Keratinocyte (primary cell): Measurements from ENCODE around the gene BMP7. TPM values are rescaled to one million over a fixed set of nuclear protein-coding genes. Genes with fewer than 3 reads are reported as not detected.

Experiments
- DNase-seq: peaks from one replicate; pipeline ENCODE4 v3.0.0-alpha.2; 2011; ENCODE audit warnings: low read depth, missing footprints, low spot score
- FAIRE-seq: peaks from 2 replicates; lab custom pipeline; 2011; peaks lifted over from hg19 to GRCh38; lab: Jason Lieb, UNC
- H2AFZ ChIP-seq: 2 replicates; pipeline ENCODE4 v1.6.0; 2012; ENCODE audit warnings: low read length, control low read depth, inconsistent platforms; ENCODE audit not compliant: control insufficient read depth
- H3K27ac ChIP-seq: 2 replicates; pipeline ENCODE4 v1.5.1; 2011; ENCODE audit warnings: low read length; ENCODE audit not compliant: control insufficient read depth, insufficient read depth
- H3K27me3 ChIP-seq: 3 replicates; pipeline ENCODE4 v1.6.0; 2011; ENCODE audit warnings: low read length; ENCODE audit not compliant: control insufficient read depth, insufficient read depth; ENCODE audit errors: extremely low read depth
- H3K36me3 ChIP-seq, 2 experiments: 2 replicates in 1 of 2; 3 replicates in 1 of 2; pipeline ENCODE4 v1.5.1; 2011; ENCODE audit warnings: low read length in 2 of 2, mild to moderate bottlenecking in 1 of 2; ENCODE audit not compliant: control insufficient read depth in 2 of 2, insufficient read depth in 2 of 2; ENCODE audit errors: extremely low read depth in 1 of 2
- H3K4me1 ChIP-seq: 3 replicates; pipeline ENCODE4 v1.5.1; 2011; ENCODE audit warnings: low read length; ENCODE audit not compliant: control insufficient read depth, insufficient read depth; ENCODE audit errors: extremely low read depth
- H3K4me2 ChIP-seq: 3 replicates; pipeline ENCODE4 v1.6.0; 2011; ENCODE audit warnings: low read depth, low read length; ENCODE audit not compliant: control insufficient read depth, insufficient read depth; ENCODE audit errors: extremely low read depth
- H3K4me3 ChIP-seq, 3 experiments: fragments of 200-600 bp in 1 of 3; sonication (generic) in 1 of 3; 2 replicates in 2 of 3; 3 replicates in 1 of 3; pipeline ENCODE4 v1.5.1; 2011 to 2016; ENCODE audit warnings: low read length in 3 of 3, mild to moderate bottlenecking in 3 of 3, control low read depth in 2 of 3, inconsistent platforms in 1 of 3, low read depth in 1 of 3, mixed read lengths in 1 of 3, mixed run types in 1 of 3, moderate library complexity in 1 of 3; ENCODE audit not compliant: control insufficient read depth in 2 of 3, insufficient read depth in 2 of 3; ENCODE audit errors: extremely low read depth in 1 of 3
- H3K79me2 ChIP-seq: 2 replicates; pipeline ENCODE4 v1.6.0; 2012; ENCODE audit warnings: low read length; ENCODE audit not compliant: control insufficient read depth, insufficient read depth
- H3K9ac ChIP-seq: 3 replicates; pipeline ENCODE4 v1.6.0; 2011; ENCODE audit warnings: low read length; ENCODE audit not compliant: control insufficient read depth, insufficient read depth; ENCODE audit errors: extremely low read depth
- H3K9me1 ChIP-seq: 3 replicates; pipeline ENCODE4 v1.6.0; 2011; ENCODE audit warnings: low read length; ENCODE audit not compliant: control insufficient read depth, insufficient read depth; ENCODE audit errors: extremely low read depth
- H3K9me3 ChIP-seq: 2 replicates; pipeline ENCODE4 v1.5.1; 2012; ENCODE audit warnings: low read depth, low read length; ENCODE audit not compliant: control insufficient read depth
- H4K20me1 ChIP-seq: 3 replicates; pipeline ENCODE4 v1.6.0; 2011; ENCODE audit warnings: low read length; ENCODE audit not compliant: control insufficient read depth, insufficient read depth; ENCODE audit errors: extremely low read depth
- EZH2 ChIP-seq: IDR thresholded peaks from one replicate; pipeline ENCODE4 v1.6.1; 2012; ENCODE audit warnings: inconsistent platforms, mild to moderate bottlenecking, low read length, moderate library complexity
- dilution Hi-C: fragments of 300-500 bp; cut with MboI; formaldehyde crosslinking; loops from one replicate; pipeline ENCODE4 v1.7.0; 2020; ENCODE audit warnings: low sequenced_read_pairs; ENCODE audit not compliant: extremely low pct_ligation_motif_present
- polyA plus RNA-seq, 5 experiments: library from polyadenylated mRNA; depleted of rRNA in 3 of 5; stranded (reverse) in 3 of 5; stranded (forward) in 1 of 5; unstranded in 1 of 5; fragments of >200 nt; gene quantifications; 1 replicate in 1 of 5; 2 replicates in 3 of 5; 3 replicates in 1 of 5; pipeline versions ENCODE4 v1.2.1 to v1.2.3, GENCODE V29; 2011 to 2012; ENCODE audit warnings: missing spikeins in 2 of 5, low read depth in 1 of 5, low replicate concordance in 1 of 5
- TF ChIP-seq, protein P1 (sequence below), 3 experiments: IDR thresholded peaks in 1 of 3; conservative IDR thresholded peaks in 1 of 3; optimal IDR thresholded peaks in 1 of 3; 2 replicates in 2 of 3; 3 replicates in 1 of 3; pipeline versions ENCODE3 to v1.5.1; 2011; ENCODE audit warnings: low read length in 3 of 3, mild to moderate bottlenecking in 3 of 3, moderate library complexity in 2 of 3, control low read depth in 1 of 3, inconsistent platforms in 1 of 3; ENCODE audit not compliant: insufficient read depth in 2 of 3; ENCODE audit errors: extremely low read depth in 1 of 3

The BMP7 gene
- polyA plus RNA-seq, 1 donor (not counting 4 experiments of a cell fraction or from before 2014, with no cell fraction given) = 0.29 TPM

DNA sequence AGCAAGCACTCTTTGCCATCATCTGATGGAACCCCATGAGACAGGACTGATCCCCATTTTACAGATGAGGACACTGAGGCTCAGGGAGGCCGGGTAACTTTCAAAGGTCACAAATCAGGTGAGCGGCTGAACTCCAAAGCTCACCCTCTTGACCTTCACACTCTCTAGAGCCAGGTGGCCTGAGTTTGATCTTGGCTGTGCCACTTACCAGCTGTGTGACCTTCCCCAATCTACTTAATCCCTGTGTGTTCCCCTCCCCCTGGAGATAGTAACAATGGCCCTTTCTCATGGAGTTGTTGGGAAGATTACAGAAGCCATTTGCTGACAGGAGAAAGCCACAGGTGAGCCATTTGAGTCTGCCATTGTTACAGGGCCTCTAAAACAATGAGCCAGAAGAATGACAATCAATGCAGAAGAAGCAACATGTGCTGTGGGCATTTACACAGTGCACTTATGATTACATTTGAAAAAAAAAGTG, 34.5 kb downstream of the BMP7 start:
- no peak for DNase-seq
- dilution Hi-C loops = no loop called here
- no peak overlapping the region for H3K27ac ChIP-seq
- no peaks in the 10 kb centered on the region for H4K20me1 ChIP-seq
- H3K4me3 ChIP-seq = no peak overlapping the region
- no peaks in the 10 kb centered on the region for H3K79me2 ChIP-seq
- no peaks in the 10 kb centered on the region for H3K9me3 ChIP-seq
- FAIRE-seq = no peak
- H3K4me2 ChIP-seq = no peak overlapping the region
- no peak overlapping the region for H3K9ac ChIP-seq
- no peaks in the 10 kb centered on the region for H3K9me1 ChIP-seq
- no peaks in the 10 kb centered on the region for H3K4me1 ChIP-seq
- no peak for TF ChIP-seq EZH2
- TF ChIP-seq, protein P1, sequence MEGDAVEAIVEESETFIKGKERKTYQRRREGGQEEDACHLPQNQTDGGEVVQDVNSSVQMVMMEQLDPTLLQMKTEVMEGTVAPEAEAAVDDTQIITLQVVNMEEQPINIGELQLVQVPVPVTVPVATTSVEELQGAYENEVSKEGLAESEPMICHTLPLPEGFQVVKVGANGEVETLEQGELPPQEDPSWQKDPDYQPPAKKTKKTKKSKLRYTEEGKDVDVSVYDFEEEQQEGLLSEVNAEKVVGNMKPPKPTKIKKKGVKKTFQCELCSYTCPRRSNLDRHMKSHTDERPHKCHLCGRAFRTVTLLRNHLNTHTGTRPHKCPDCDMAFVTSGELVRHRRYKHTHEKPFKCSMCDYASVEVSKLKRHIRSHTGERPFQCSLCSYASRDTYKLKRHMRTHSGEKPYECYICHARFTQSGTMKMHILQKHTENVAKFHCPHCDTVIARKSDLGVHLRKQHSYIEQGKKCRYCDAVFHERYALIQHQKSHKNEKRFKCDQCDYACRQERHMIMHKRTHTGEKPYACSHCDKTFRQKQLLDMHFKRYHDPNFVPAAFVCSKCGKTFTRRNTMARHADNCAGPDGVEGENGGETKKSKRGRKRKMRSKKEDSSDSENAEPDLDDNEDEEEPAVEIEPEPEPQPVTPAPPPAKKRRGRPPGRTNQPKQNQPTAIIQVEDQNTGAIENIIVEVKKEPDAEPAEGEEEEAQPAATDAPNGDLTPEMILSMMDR (optimal IDR thresholded peaks at IDR 0.05 in 1 of 3, IDR thresholded peaks at IDR 0.05 in 1 of 3, conservative IDR thresholded peaks at IDR 0.05 in 1 of 3; ENCODE audit: extremely low read depth in 1 of 3, insufficient read depth in 2 of 3, low read length in 3 of 3) = no peak
- no peak overlapping the region for H2AFZ ChIP-seq
- no peaks in the 10 kb centered on the region for H3K36me3 ChIP-seq
- peaks cover 47% of the 10 kb centered on the region for H3K27me3 ChIP-seq

DNA sequence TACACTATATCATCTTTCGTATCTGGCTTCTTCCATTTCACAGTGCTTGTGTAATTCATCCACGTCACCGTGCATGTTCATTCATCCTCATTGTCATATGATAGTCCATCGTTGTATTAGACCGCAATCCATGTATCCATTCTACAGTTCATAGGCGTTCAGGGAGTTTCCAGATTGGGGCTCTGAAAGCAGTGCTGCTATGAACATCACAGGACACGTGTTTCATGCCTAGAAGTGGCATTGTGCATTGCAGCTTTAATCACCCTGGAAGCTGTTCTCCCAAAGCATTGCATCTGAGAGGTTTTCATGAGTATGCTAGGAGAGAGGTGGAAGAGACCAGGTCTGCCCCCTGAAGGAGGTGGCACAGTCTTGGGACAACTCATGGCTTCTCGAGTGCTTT, 35.3 kb downstream of the BMP7 start:
- dilution Hi-C loops = no loop called here
- TF ChIP-seq, protein P1 (optimal IDR thresholded peaks at IDR 0.05 in 1 of 3, IDR thresholded peaks at IDR 0.05 in 1 of 3, conservative IDR thresholded peaks at IDR 0.05 in 1 of 3; ENCODE audit: extremely low read depth in 1 of 3, insufficient read depth in 2 of 3, low read length in 3 of 3) = no peak
- TF ChIP-seq EZH2 = no peak
- no peaks in the 10 kb centered on the region for H4K20me1 ChIP-seq
- no peak overlapping the region for H3K4me3 ChIP-seq
- no peak overlapping the region for H3K4me2 ChIP-seq
- H3K9ac ChIP-seq = no peak overlapping the region
- H3K27ac ChIP-seq = no peak overlapping the region
- H3K36me3 ChIP-seq = no peaks in the 10 kb centered on the region
- H2AFZ ChIP-seq = no peak overlapping the region
- FAIRE-seq (no peak), DNase-seq (no peak)
- H3K27me3 ChIP-seq = peaks cover 48% of the 10 kb centered on the region
- H3K9me1 ChIP-seq = no peaks in the 10 kb centered on the region
- H3K79me2 ChIP-seq = no peaks in the 10 kb centered on the region
- H3K4me1 ChIP-seq = no peaks in the 10 kb centered on the region
- no peaks in the 10 kb centered on the region for H3K9me3 ChIP-seq
